HUES6 (cell line): ENCODE measurements around the gene CCDC159.

Experiments
- H3K27ac ChIP-seq: 2 replicates; pipeline ENCODE4 v1.7.0; 2013; ENCODE audit warnings: low read depth, mild to moderate bottlenecking, low read length, inconsistent platforms
- H3K27me3 ChIP-seq: 2 replicates; pipeline ENCODE4 v1.6.1; 2013; ENCODE audit warnings: low read length; ENCODE audit not compliant: control insufficient read depth, insufficient read depth
- H3K36me3 ChIP-seq: 2 replicates; pipeline ENCODE4 v1.6.1; 2013; ENCODE audit warnings: low read length; ENCODE audit not compliant: control insufficient read depth, insufficient read depth
- H3K4me1 ChIP-seq: 2 replicates; pipeline ENCODE4 v1.6.1; 2013; ENCODE audit warnings: low read length; ENCODE audit not compliant: control insufficient read depth, insufficient read depth
- H3K4me3 ChIP-seq: 2 replicates; pipeline ENCODE4 v1.5.1; 2013; ENCODE audit warnings: low read depth, low read length
- H3K9ac ChIP-seq: one replicate; pipeline ENCODE4 v1.6.1; 2013; ENCODE audit warnings: mild to moderate bottlenecking, low read length
- H3K9me3 ChIP-seq: 2 replicates; pipeline ENCODE4 v1.6.1; 2013; ENCODE audit warnings: low read depth, low read length; ENCODE audit not compliant: control insufficient read depth, insufficient read depth

CCDC159 gene

GRCh38 chr19:11356676-11357550 lies 10.6 kb downstream of the CCDC159 start:
- H3K4me3 ChIP-seq: no peak overlapping the region
- no peak overlapping the region for H3K9ac ChIP-seq
- H3K4me1 ChIP-seq: peaks cover 8% of the 10 kb centered on the region; the same call in 1 of the 2 replicates
- H3K36me3 ChIP-seq: no peaks in the 10 kb centered on the region
- H3K9me3 ChIP-seq: no peaks in the 10 kb centered on the region
- peaks cover 51% of the 10 kb centered on the region for H3K27me3 ChIP-seq
- H3K27ac ChIP-seq: no peak overlapping the region

- H3K27ac ChIP-seq: no peak overlapping the region
- H3K4me3 ChIP-seq: no peak overlapping the region
- H3K9me3 ChIP-seq: no peaks in the 10 kb centered on the region
- no peak overlapping the region for H3K9ac ChIP-seq
- peaks cover 10% of the 10 kb centered on the region; the same call in 1 of the 2 replicates for H3K4me1 ChIP-seq
- H3K27me3 ChIP-seq: peaks cover 51% of the 10 kb centered on the region
- no peaks in the 10 kb centered on the region for H3K36me3 ChIP-seq
Observed at GRCh38 chr19:11359421-11359820, 13.1 kb downstream of the CCDC159 start.

GRCh38 chr19:11361037-11361770 lies 14.9 kb downstream of the CCDC159 start:
- Histone ChIP-seq H3K36me3 (no peaks in the 10 kb centered on the region), H3K9me3 (no peaks in the 10 kb centered on the region), H3K9ac (no peak overlapping the region), H3K27ac (no peak overlapping the region), H3K4me3 (peak overlapping the region; percentile 61), H3K27me3 (peaks cover 44% of the 10 kb centered on the region), H3K4me1 (peaks cover 6% of the 10 kb centered on the region; the same call in 1 of the 2 replicates)

- Histone ChIP-seq H3K27me3 (peaks cover 36% of the 10 kb centered on the region), H3K27ac (no peak overlapping the region), H3K4me3 (peak overlapping the region; percentile 61), H3K36me3 (no peaks in the 10 kb centered on the region), H3K9me3 (no peaks in the 10 kb centered on the region), H3K4me1 (peaks cover 6% of the 10 kb centered on the region; the same call in 1 of the 2 replicates), H3K9ac (no peak overlapping the region)
Observed at GRCh38 chr19:11361771-11362731, 15.7 kb downstream of the CCDC159 start.

GRCh38 chr19:11363881-11364280 lies 17.6 kb downstream of the CCDC159 start:
- Histone ChIP-seq H3K27me3 (peaks cover 21% of the 10 kb centered on the region), H3K4me3 (no peak overlapping the region), H3K4me1 (peaks cover 6% of the 10 kb centered on the region; the same call in 1 of the 2 replicates), H3K36me3 (peaks cover 5% of the 10 kb centered on the region), H3K9ac (no peak overlapping the region), H3K9me3 (no peaks in the 10 kb centered on the region), H3K27ac (no peak overlapping the region)

GRCh38 chr19:11364296-11364904 lies 18.1 kb downstream of the CCDC159 start:
- Histone ChIP-seq H3K4me1 (peaks cover 6% of the 10 kb centered on the region; the same call in 1 of the 2 replicates), H3K27ac (no peak overlapping the region), H3K36me3 (peaks cover 5% of the 10 kb centered on the region), H3K9ac (no peak overlapping the region), H3K4me3 (no peak overlapping the region), H3K9me3 (no peaks in the 10 kb centered on the region), H3K27me3 (peaks cover 16% of the 10 kb centered on the region)

GRCh38 chr19:11364935-11365334 lies 18.6 kb downstream of the CCDC159 start:
- peaks cover 5% of the 10 kb centered on the region for H3K36me3 ChIP-seq
- no peak overlapping the region for H3K9ac ChIP-seq
- H3K27ac ChIP-seq: no peak overlapping the region
- peaks cover 13% of the 10 kb centered on the region for H3K27me3 ChIP-seq
- no peaks in the 10 kb centered on the region for H3K9me3 ChIP-seq
- peaks cover 6% of the 10 kb centered on the region; the same call in 1 of the 2 replicates for H3K4me1 ChIP-seq
- H3K4me3 ChIP-seq: no peak overlapping the region

GRCh38 chr19:11365557-11366117 lies 19.3 kb downstream of the CCDC159 start:
- H3K9ac ChIP-seq: no peak overlapping the region
- no peak overlapping the region for H3K4me3 ChIP-seq
- no peak overlapping the region for H3K27ac ChIP-seq
- peaks cover 5% of the 10 kb centered on the region for H3K36me3 ChIP-seq
- H3K4me1 ChIP-seq: peaks cover 6% of the 10 kb centered on the region; the same call in 1 of the 2 replicates
- H3K27me3 ChIP-seq: peaks cover 8% of the 10 kb centered on the region
- no peaks in the 10 kb centered on the region for H3K9me3 ChIP-seq

GRCh38 chr19:11367528-11367927 lies 21.2 kb downstream of the CCDC159 start:
- H3K36me3 ChIP-seq: peaks cover 5% of the 10 kb centered on the region
- H3K4me1 ChIP-seq: 0 out of 2 replicates have a peak, but pooled peaks cover 2% of the 10 kb centered on the region
- H3K4me3 ChIP-seq: no peak overlapping the region
- H3K9me3 ChIP-seq: no peaks in the 10 kb centered on the region
- H3K27ac ChIP-seq: no peak overlapping the region
- no peak overlapping the region for H3K9ac ChIP-seq
- H3K27me3 ChIP-seq: no peaks in the 10 kb centered on the region

GRCh38 chr19:11370744-11371143 lies 24.4 kb downstream of the CCDC159 start:
- no peak overlapping the region for H3K4me3 ChIP-seq
- no peak overlapping the region for H3K9ac ChIP-seq
- H3K9me3 ChIP-seq: no peaks in the 10 kb centered on the region
- peaks cover 9% of the 10 kb centered on the region for H3K4me1 ChIP-seq
- H3K36me3 ChIP-seq: peaks cover 5% of the 10 kb centered on the region
- H3K27ac ChIP-seq: no peak overlapping the region
- H3K27me3 ChIP-seq: no peaks in the 10 kb centered on the region
